Measurements from ENCODE around the gene GIN1.

DNA sequence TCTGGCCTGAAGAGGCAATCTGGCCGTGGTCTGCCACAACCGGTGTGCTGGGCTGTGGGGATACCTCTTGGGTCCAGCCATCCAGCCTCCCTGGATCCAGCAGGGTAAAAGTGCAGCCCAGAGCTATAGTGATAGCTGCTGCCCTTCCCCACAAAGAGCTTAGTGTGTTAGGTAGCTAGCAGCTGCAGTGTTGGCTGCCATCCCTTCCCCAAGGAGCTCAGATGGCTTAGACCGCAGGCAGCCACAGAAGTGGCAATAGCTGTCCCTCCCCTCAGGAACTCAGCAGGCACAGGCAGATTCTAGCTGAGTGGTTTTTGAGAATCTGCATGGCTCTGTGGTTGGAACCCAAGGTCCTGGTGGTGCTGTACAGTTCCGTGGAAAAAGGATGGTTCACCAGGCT lies 40.1 kb downstream of the GIN1 start:
- no peak for TF ChIP-seq CTCF (IDR thresholded peaks at IDR 0.05)
- no peak for TF ChIP-seq POLR2A (IDR thresholded peaks at IDR 0.05)

Measured in Peyer's patch (tissue), 4 donors.